ENCODE measurements around the gene ESR1. TPM values are rescaled to one million over a fixed set of nuclear protein-coding genes. Genes with fewer than 3 reads are reported as not detected.

ESR1 gene
- total RNA-seq, 1 experiment from 2014 or later = 0.98 TPM

DNA sequence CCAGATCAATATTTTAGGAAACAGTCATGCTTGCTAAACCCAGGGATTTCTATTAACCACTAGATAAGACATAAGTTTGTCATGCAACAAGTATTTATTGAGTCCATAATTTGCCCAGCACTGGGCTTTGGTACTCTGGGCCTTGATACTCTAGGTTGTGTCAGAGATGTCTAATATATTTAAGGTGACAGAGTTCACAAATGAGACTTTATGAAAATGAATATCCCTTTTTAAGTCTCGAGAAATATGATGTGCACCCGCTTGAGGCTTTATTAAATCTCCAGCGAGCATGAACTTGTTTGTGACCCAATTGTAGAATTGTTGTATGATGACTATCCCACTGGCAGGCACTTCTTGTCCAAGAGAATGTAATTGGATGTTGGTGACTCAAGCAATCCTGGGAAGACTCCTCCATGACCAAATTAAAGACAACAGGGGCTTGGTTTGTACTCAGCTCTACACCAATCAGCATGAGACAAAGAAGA lies 109.2 kb downstream of the ESR1 start (continued):
- TF ChIP-seq, protein P1, sequence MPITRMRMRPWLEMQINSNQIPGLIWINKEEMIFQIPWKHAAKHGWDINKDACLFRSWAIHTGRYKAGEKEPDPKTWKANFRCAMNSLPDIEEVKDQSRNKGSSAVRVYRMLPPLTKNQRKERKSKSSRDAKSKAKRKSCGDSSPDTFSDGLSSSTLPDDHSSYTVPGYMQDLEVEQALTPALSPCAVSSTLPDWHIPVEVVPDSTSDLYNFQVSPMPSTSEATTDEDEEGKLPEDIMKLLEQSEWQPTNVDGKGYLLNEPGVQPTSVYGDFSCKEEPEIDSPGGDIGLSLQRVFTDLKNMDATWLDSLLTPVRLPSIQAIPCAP (CRISPR knock-in tag; IDR thresholded peaks at IDR 0.05) = no peak
- TF ChIP-seq, protein P2, sequence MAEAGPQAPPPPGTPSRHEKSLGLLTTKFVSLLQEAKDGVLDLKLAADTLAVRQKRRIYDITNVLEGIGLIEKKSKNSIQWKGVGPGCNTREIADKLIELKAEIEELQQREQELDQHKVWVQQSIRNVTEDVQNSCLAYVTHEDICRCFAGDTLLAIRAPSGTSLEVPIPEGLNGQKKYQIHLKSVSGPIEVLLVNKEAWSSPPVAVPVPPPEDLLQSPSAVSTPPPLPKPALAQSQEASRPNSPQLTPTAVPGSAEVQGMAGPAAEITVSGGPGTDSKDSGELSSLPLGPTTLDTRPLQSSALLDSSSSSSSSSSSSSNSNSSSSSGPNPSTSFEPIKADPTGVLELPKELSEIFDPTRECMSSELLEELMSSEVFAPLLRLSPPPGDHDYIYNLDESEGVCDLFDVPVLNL (CRISPR knock-in tag; IDR thresholded peaks at IDR 0.05; ENCODE audit: borderline replicate concordance, low read depth) = no peak

DNA sequence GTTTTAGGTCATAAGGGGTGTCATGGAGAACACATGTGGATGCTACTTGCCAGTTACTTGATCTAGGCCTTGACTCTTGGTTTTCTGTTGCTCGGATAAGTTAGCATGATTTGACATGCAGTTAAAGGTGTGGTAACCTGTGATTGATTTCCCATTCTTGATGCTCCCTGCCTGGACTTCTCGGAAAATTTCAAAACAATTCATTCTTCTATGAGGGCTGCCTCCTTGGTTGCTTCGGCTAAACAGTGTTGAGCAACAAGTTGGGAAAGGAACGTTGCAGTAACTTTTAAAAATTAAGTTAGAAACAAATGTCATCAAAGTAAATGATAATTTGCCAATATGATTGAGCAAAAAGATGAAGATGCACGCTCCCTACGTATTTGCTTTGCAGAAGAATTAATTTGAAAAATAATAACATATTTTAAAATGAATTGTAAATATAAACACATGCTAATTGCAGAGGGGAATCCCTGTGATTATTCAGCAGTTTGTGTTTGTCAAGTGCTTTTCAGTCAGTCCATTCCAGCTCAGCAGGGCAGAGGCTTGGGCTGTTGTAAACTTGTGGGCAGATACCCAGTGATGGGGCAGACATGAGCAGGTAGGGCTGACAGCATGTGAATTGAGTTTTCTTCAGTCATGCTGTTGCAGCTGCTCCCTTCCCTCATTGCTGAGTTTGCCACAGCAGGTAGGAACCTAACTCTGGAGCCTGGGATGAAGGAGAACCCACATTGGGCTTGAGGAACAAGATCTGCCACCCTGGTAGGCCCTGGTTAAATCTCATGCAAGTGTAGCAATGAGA lies 110.2 kb downstream of the ESR1 start:
- ChIA-PET CTCF (no interaction called here), POLR2A (no interaction called here)
- H3K27me3 Mint-ChIP-seq (ENCODE audit: low read depth) = no peaks in the 10 kb centered on the region
- ATAC-seq (peak; percentile 61), DNase-seq (ENCODE audit: low spot score) (no peak)
- no peak overlapping the region; the same call in 1 of the 2 replicates for H3K27ac Mint-ChIP-seq
- no peak for TF ChIP-seq GTF2I (CRISPR knock-in tag; conservative IDR thresholded peaks at IDR 0.05)
- TF ChIP-seq NFATC4 (CRISPR knock-in tag; IDR thresholded peaks at IDR 0.05) = no peak
- TF ChIP-seq, protein P3, sequence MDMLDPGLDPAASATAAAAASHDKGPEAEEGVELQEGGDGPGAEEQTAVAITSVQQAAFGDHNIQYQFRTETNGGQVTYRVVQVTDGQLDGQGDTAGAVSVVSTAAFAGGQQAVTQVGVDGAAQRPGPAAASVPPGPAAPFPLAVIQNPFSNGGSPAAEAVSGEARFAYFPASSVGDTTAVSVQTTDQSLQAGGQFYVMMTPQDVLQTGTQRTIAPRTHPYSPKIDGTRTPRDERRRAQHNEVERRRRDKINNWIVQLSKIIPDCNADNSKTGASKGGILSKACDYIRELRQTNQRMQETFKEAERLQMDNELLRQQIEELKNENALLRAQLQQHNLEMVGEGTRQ (CRISPR knock-in tag; IDR thresholded peaks at IDR 0.05) = no peak
- no peak for TF ChIP-seq TP53 (CRISPR knock-in tag; IDR thresholded peaks at IDR 0.05)
- TF ChIP-seq HMGA2 (CRISPR knock-in tag; IDR thresholded peaks at IDR 0.05) = no peak
- no peak for TF ChIP-seq IRF2 (CRISPR knock-in tag; IDR thresholded peaks at IDR 0.05; ENCODE audit: borderline replicate concordance, low read depth)
- TF ChIP-seq CBFB (CRISPR knock-in tag; IDR thresholded peaks at IDR 0.05; ENCODE audit: low read depth) = no peak
- H3K4me1 Mint-ChIP-seq = peaks cover 8% of the 10 kb centered on the region
- peaks cover 16% of the 10 kb centered on the region for H3K9me3 Mint-ChIP-seq
- H3K4me3 Mint-ChIP-seq = no peak overlapping the region
- no peaks in the 10 kb centered on the region for H3K36me3 Mint-ChIP-seq

DNA sequence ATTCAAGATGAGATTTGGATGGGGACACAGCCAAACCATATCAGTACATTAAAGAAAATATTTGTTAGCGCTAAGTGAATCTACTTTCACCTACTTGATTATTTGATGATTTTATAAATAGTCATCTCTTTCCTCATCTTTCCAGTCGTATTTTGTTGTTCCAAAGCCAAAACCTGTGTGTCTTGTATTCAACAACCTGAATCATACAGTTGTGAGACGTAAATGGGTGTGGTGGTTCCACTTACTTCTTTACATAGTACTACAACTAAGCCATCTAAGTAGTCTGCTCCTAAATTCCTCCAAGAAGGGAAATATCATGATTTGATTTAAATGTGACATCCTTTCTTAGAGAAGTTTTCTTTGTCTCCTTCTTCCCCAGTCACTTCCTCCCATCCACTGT lies 132.8 kb downstream of the ESR1 start:
- POLR2A ChIA-PET = no interaction called here
- CTCF ChIA-PET = no interaction called here
- Mint-ChIP-seq H3K4me3 (no peak overlapping the region), H3K9me3 (peaks cover 4% of the 10 kb centered on the region; the same call in 1 of the 2 replicates), H3K36me3 (no peaks in the 10 kb centered on the region), H3K4me1 (no peaks in the 10 kb centered on the region), H3K27ac (no peak overlapping the region), H3K27me3 (ENCODE audit: low read depth) (no peaks in the 10 kb centered on the region)
- ATAC-seq (no peak), DNase-seq (ENCODE audit: low spot score) (no peak)
- TF ChIP-seq, protein P4, sequence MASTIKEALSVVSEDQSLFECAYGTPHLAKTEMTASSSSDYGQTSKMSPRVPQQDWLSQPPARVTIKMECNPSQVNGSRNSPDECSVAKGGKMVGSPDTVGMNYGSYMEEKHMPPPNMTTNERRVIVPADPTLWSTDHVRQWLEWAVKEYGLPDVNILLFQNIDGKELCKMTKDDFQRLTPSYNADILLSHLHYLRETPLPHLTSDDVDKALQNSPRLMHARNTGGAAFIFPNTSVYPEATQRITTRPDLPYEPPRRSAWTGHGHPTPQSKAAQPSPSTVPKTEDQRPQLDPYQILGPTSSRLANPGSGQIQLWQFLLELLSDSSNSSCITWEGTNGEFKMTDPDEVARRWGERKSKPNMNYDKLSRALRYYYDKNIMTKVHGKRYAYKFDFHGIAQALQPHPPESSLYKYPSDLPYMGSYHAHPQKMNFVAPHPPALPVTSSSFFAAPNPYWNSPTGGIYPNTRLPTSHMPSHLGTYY (CRISPR knock-in tag; IDR thresholded peaks at IDR 0.05) = no peak
- TF ChIP-seq JAZF1 (CRISPR knock-in tag; IDR thresholded peaks at IDR 0.05) (no peak), ZNF232 (CRISPR knock-in tag; IDR thresholded peaks at IDR 0.05) (no peak), GRHL2 (CRISPR knock-in tag; IDR thresholded peaks at IDR 0.05; ENCODE audit: insufficient replicate concordance, severe bottlenecking) (no peak), IRF2 (CRISPR knock-in tag; IDR thresholded peaks at IDR 0.05; ENCODE audit: borderline replicate concordance, low read depth) (no peak), NR2C2 (CRISPR knock-in tag; IDR thresholded peaks at IDR 0.05) (no peak), SMAD3 (CRISPR knock-in tag; IDR thresholded peaks at IDR 0.05; ENCODE audit: borderline replicate concordance) (no peak), OVOL2 (CRISPR knock-in tag; IDR thresholded peaks at IDR 0.05; ENCODE audit: borderline replicate concordance) (no peak)
- TF ChIP-seq, protein P5, sequence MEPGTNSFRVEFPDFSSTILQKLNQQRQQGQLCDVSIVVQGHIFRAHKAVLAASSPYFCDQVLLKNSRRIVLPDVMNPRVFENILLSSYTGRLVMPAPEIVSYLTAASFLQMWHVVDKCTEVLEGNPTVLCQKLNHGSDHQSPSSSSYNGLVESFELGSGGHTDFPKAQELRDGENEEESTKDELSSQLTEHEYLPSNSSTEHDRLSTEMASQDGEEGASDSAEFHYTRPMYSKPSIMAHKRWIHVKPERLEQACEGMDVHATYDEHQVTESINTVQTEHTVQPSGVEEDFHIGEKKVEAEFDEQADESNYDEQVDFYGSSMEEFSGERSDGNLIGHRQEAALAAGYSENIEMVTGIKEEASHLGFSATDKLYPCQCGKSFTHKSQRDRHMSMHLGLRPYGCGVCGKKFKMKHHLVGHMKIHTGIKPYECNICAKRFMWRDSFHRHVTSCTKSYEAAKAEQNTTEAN (CRISPR knock-in tag; IDR thresholded peaks at IDR 0.05) = no peak
- TF ChIP-seq, protein P6, sequence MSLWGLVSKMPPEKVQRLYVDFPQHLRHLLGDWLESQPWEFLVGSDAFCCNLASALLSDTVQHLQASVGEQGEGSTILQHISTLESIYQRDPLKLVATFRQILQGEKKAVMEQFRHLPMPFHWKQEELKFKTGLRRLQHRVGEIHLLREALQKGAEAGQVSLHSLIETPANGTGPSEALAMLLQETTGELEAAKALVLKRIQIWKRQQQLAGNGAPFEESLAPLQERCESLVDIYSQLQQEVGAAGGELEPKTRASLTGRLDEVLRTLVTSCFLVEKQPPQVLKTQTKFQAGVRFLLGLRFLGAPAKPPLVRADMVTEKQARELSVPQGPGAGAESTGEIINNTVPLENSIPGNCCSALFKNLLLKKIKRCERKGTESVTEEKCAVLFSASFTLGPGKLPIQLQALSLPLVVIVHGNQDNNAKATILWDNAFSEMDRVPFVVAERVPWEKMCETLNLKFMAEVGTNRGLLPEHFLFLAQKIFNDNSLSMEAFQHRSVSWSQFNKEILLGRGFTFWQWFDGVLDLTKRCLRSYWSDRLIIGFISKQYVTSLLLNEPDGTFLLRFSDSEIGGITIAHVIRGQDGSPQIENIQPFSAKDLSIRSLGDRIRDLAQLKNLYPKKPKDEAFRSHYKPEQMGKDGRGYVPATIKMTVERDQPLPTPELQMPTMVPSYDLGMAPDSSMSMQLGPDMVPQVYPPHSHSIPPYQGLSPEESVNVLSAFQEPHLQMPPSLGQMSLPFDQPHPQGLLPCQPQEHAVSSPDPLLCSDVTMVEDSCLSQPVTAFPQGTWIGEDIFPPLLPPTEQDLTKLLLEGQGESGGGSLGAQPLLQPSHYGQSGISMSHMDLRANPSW (CRISPR knock-in tag; conservative IDR thresholded peaks at IDR 0.05; ENCODE audit: low read depth) = no peak
- TF ChIP-seq, protein P7, sequence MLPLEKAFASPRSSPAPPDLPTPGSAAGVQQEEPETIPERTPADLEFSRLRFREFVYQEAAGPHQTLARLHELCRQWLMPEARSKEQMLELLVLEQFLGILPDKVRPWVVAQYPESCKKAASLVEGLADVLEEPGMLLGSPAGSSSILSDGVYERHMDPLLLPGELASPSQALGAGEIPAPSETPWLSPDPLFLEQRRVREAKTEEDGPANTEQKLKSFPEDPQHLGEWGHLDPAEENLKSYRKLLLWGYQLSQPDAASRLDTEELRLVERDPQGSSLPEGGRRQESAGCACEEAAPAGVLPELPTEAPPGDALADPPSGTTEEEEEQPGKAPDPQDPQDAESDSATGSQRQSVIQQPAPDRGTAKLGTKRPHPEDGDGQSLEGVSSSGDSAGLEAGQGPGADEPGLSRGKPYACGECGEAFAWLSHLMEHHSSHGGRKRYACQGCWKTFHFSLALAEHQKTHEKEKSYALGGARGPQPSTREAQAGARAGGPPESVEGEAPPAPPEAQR (CRISPR knock-in tag; IDR thresholded peaks at IDR 0.05) = no peak
- TF ChIP-seq, protein P8, sequence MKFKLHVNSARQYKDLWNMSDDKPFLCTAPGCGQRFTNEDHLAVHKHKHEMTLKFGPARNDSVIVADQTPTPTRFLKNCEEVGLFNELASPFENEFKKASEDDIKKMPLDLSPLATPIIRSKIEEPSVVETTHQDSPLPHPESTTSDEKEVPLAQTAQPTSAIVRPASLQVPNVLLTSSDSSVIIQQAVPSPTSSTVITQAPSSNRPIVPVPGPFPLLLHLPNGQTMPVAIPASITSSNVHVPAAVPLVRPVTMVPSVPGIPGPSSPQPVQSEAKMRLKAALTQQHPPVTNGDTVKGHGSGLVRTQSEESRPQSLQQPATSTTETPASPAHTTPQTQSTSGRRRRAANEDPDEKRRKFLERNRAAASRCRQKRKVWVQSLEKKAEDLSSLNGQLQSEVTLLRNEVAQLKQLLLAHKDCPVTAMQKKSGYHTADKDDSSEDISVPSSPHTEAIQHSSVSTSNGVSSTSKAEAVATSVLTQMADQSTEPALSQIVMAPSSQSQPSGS (CRISPR knock-in tag; IDR thresholded peaks at IDR 0.05; ENCODE audit: borderline replicate concordance, low read depth) = no peak
- TF ChIP-seq, protein P9, sequence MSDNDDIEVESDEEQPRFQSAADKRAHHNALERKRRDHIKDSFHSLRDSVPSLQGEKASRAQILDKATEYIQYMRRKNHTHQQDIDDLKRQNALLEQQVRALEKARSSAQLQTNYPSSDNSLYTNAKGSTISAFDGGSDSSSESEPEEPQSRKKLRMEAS (CRISPR knock-in tag; IDR thresholded peaks at IDR 0.05) = no peak
